GM21528 (cell line): ENCODE measurements around the gene CHSY1.
A peak's percentile ranks its signal among the peaks of the same experiment; 100 is the strongest.

Experiments
- ATAC-seq: cut with Tn5 transposase; IDR thresholded peaks from one replicate; pipeline ENCODE4 v1.9.1; 2021; ENCODE audit warnings: mild to moderate bottlenecking, moderate library complexity; ENCODE audit not compliant: unreplicated experiment, low FRiP score

CHSY1 gene

GRCh38 chr15:101157721-101158120, 94.1 kb downstream of the CHSY1 start:
- no peak for ATAC-seq

- peak; percentile 77 for ATAC-seq
Measured at GRCh38 chr15:101156509-101157159, 95.2 kb downstream of the CHSY1 start.

GRCh38 chr15:101156061-101156460, 95.8 kb downstream of the CHSY1 start:
- no peak for ATAC-seq

- no peak for ATAC-seq
Measured at GRCh38 chr15:101153801-101154656, 97.8 kb downstream of the CHSY1 start.

GRCh38 chr15:101152914-101153313, 98.9 kb downstream of the CHSY1 start:
- no peak for ATAC-seq

- ATAC-seq, result no peak
Measured at GRCh38 chr15:101151288-101151687, 100.6 kb downstream of the CHSY1 start.

- ATAC-seq, result no peak
Measured at GRCh38 chr15:101150723-101151040, 101.2 kb downstream of the CHSY1 start.

GRCh38 chr15:101149864-101150722, 101.8 kb downstream of the CHSY1 start:
- ATAC-seq, result no peak

- no peak for ATAC-seq
Measured at GRCh38 chr15:101148881-101149664, 102.8 kb downstream of the CHSY1 start.

- no peak for ATAC-seq
Measured at GRCh38 chr15:101148166-101148880, 103.5 kb downstream of the CHSY1 start.

- ATAC-seq, result no peak
Measured at GRCh38 chr15:101147181-101147580, 104.7 kb downstream of the CHSY1 start.

GRCh38 chr15:101146118-101146702, 105.6 kb downstream of the CHSY1 start:
- ATAC-seq, result no peak

GRCh38 chr15:101145362-101145761, 106.5 kb downstream of the CHSY1 start:
- no peak for ATAC-seq

GRCh38 chr15:101143321-101143720, 108.5 kb downstream of the CHSY1 start:
- no peak for ATAC-seq

GRCh38 chr15:101142711-101143110, 109.1 kb downstream of the CHSY1 start:
- ATAC-seq, result no peak

GRCh38 chr15:101141926-101142527, 109.8 kb downstream of the CHSY1 start:
- ATAC-seq, result no peak

GRCh38 chr15:101140697-101141065, 111.2 kb downstream of the CHSY1 start:
- no peak for ATAC-seq

GRCh38 chr15:101139986-101140696, 111.7 kb downstream of the CHSY1 start:
- no peak for ATAC-seq
